SK-N-SH (cell line): Measurements from ENCODE around the gene RAI14. TPM values are rescaled to one million over a fixed set of nuclear protein-coding genes. Genes with fewer than 3 reads are reported as not detected.

Experiments used
- CTCF ChIA-PET: fragments of 300-600, 350-600 bp; formaldehyde crosslinking; extraction: SDS; loops from one replicate; lab custom pipeline; 2021; lab: Yijun Ruan, JAX
- POLR2A ChIA-PET: fragments of 350-600 bp; sonication (Branson Sonifier 250); formaldehyde crosslinking; extraction: SDS; loops from one replicate; lab custom pipeline; 2020; ENCODE audit warnings: antibody characterized with exemption, inconsistent platforms; lab: Yijun Ruan, JAX
- DNase-seq: peaks from one replicate; pipeline ENCODE4 v3.0.0; 2012
- H2AFZ ChIP-seq: fragments of 200-600 bp; sonication (generic); 2 replicates; pipeline ENCODE4 v1.8.1; 2016; ENCODE audit warnings: antibody characterized with exemption, mild to moderate bottlenecking, low read depth
- H3F3A ChIP-seq: fragments of 200-600 bp; sonication (generic); replicated peaks from 2 replicates; pipeline ENCODE3; 2016; ENCODE audit warnings: antibody characterized with exemption, mild to moderate bottlenecking; ENCODE audit not compliant: insufficient read depth
- H3K27ac ChIP-seq, 2 experiments: fragments of 200-500 bp in 1 of 2; fragments of 200-600 bp in 1 of 2; sonication (Bioruptor generic) in 1 of 2; sonication (generic), shearing (Covaris generic) in 1 of 2; 2 replicates each; pipeline versions ENCODE4 v1.5.1 to v1.6.1; 2014 to 2016; ENCODE audit warnings: low read depth in 2 of 2, inconsistent platforms in 1 of 2, low read length in 1 of 2, mild to moderate bottlenecking in 1 of 2, mixed read lengths in 1 of 2
- H3K27me3 ChIP-seq: fragments of 200-600 bp; sonication (generic), shearing (Covaris generic); 2 replicates; pipeline ENCODE4 v1.6.1; 2016; ENCODE audit warnings: mixed run types; ENCODE audit not compliant: insufficient read depth
- H3K36me3 ChIP-seq, 2 experiments: fragments of 200-500 bp in 1 of 2; fragments of 200-600 bp in 1 of 2; sonication (Bioruptor generic) in 1 of 2; sonication (generic) in 1 of 2; replicated peaks in 1 of 2; 2 replicates each; pipeline versions ENCODE3 to v1.5.1; 2014 to 2016; ENCODE audit warnings: low read length in 1 of 2, mild to moderate bottlenecking in 1 of 2; ENCODE audit not compliant: insufficient read depth in 2 of 2, control insufficient read depth in 1 of 2
- H3K4me1 ChIP-seq, 2 experiments: fragments of 200-500 bp in 1 of 2; fragments of 200-600 bp in 1 of 2; sonication (Bioruptor generic) in 1 of 2; sonication (generic), shearing (Covaris generic) in 1 of 2; 2 replicates each; pipeline versions ENCODE4 v1.5.1 to v1.6.1; 2014 to 2016; ENCODE audit warnings: low read depth in 1 of 2, low read length in 1 of 2, mixed run types in 1 of 2; ENCODE audit not compliant: insufficient read depth in 2 of 2, control insufficient read depth in 1 of 2
- H3K4me2 ChIP-seq: fragments of 200-600 bp; sonication (generic), shearing (Covaris generic); 2 replicates; pipeline ENCODE4 v1.6.1; 2017; ENCODE audit warnings: mixed run types
- H3K4me3 ChIP-seq, 2 experiments: fragments of 200-500 bp in 1 of 2; fragments of 200-600 bp in 1 of 2; sonication (Bioruptor generic) in 1 of 2; sonication (generic), shearing (Covaris generic) in 1 of 2; 2 replicates each; pipeline versions ENCODE4 v1.5.1 to v1.8.1; 2014 to 2016; ENCODE audit warnings: low read depth in 2 of 2, inconsistent platforms in 1 of 2, low read length in 1 of 2, mild to moderate bottlenecking in 1 of 2, mixed read lengths in 1 of 2, moderate library complexity in 1 of 2
- H3K79me2 ChIP-seq: fragments of 200-600 bp; sonication (generic); 2 replicates; pipeline ENCODE4 v1.8.1; 2017; ENCODE audit warnings: mild to moderate bottlenecking; ENCODE audit not compliant: insufficient read depth
- H3K9ac ChIP-seq: fragments of 200-600 bp; sonication (generic); 2 replicates; pipeline ENCODE4 v1.6.1; 2017; ENCODE audit warnings: mixed run types
- H3K9me2 ChIP-seq: fragments of 200-600 bp; sonication (generic); 2 replicates; pipeline ENCODE4 v1.6.1; 2017; ENCODE audit warnings: mixed run types
- H3K9me3 ChIP-seq: fragments of 200-600 bp; sonication (generic); 2 replicates; pipeline ENCODE4 v1.6.1; 2017; ENCODE audit warnings: mixed run types, mild to moderate bottlenecking, moderate library complexity
- H4K20me1 ChIP-seq: fragments of 200-600 bp; sonication (generic); 2 replicates; pipeline ENCODE4 v1.6.1; 2017; ENCODE audit warnings: mild to moderate bottlenecking, mixed run types; ENCODE audit not compliant: insufficient read depth
- EP300 ChIP-seq, 2 experiments: IDR thresholded peaks; 2 replicates each; pipeline versions ENCODE4 v1.4.0 to v1.6.1; 2012; ENCODE audit warnings: borderline replicate concordance in 1 of 2, low read depth in 1 of 2, low read length in 1 of 2
- EZH2phosphoT487 ChIP-seq: fragments of 200-600 bp; sonication (generic); IDR thresholded peaks from 2 replicates; pipeline ENCODE4 v1.6.1; 2017; ENCODE audit warnings: low read depth, mixed run types, mild to moderate bottlenecking, antibody characterized with exemption, moderate library complexity, borderline replicate concordance
- FOSL2 ChIP-seq: IDR thresholded peaks from 2 replicates; pipeline ENCODE4 v1.4.0; 2012; ENCODE audit warnings: low read depth, mild to moderate bottlenecking, moderate library complexity, borderline replicate concordance
- FOXM1 ChIP-seq: IDR thresholded peaks from 2 replicates; pipeline ENCODE4 v1.4.0; 2012; ENCODE audit warnings: low read depth, mild to moderate bottlenecking
- GATA2 ChIP-seq: sonication (generic); formaldehyde crosslinking; IDR thresholded peaks from 2 replicates; pipeline ENCODE4 v1.5.0; 2020; ENCODE audit warnings: mild to moderate bottlenecking, missing genetic modification reagents
- JUND ChIP-seq: IDR thresholded peaks from 2 replicates; pipeline ENCODE4 v1.4.0; 2012
- MEF2A ChIP-seq: IDR thresholded peaks from 2 replicates; pipeline ENCODE4 v1.4.0; 2012; ENCODE audit warnings: low read depth, borderline replicate concordance
- MXI1 ChIP-seq: IDR thresholded peaks from 2 replicates; pipeline ENCODE4 v1.6.1; 2012; ENCODE audit warnings: mild to moderate bottlenecking, low read depth, low read length, improper control_type of control experiment
- NFIC ChIP-seq: IDR thresholded peaks from 2 replicates; pipeline ENCODE4 v1.4.0; 2012; ENCODE audit warnings: borderline replicate concordance
- PBX3 ChIP-seq: IDR thresholded peaks from 2 replicates; pipeline ENCODE4; 2012
- POLR2AphosphoS5 ChIP-seq: IDR thresholded peaks from 2 replicates; pipeline ENCODE4 v1.6.1; 2012; ENCODE audit warnings: low read depth, low read length
- RAD21 ChIP-seq: IDR thresholded peaks from 2 replicates; pipeline ENCODE4 v1.6.1; 2012; ENCODE audit warnings: mild to moderate bottlenecking, low read length
- RFX5 ChIP-seq: IDR thresholded peaks from 2 replicates; pipeline ENCODE4 v1.6.1; 2012; ENCODE audit warnings: mild to moderate bottlenecking, improper control_type of control experiment, low read length
- SMC3 ChIP-seq: IDR thresholded peaks from 2 replicates; pipeline ENCODE4 v1.6.1; 2012; ENCODE audit warnings: low read depth, low read length, improper control_type of control experiment
- TCF12 ChIP-seq: IDR thresholded peaks from 2 replicates; pipeline ENCODE4 v1.4.0; 2012
- WGBS: methylation state at CpG from one replicate; pipeline ENCODE4 v1.1.6; 2017; ENCODE audit warnings: low lambda C conversion rate; 5-methylcytosine and 5-hydroxymethylcytosine counted together
- polyA plus RNA-seq, 3 experiments: library from polyadenylated mRNA; depleted of rRNA; stranded (reverse); fragments of >200 nt; gene quantifications; 2 replicates each; pipeline ENCODE4 v1.2.3, GENCODE V29; 2012
- TF ChIP-seq, protein P1 (sequence below): fragments of 200-600 bp; sonication (generic); IDR thresholded peaks from 2 replicates; pipeline ENCODE4 v1.6.1; 2017; ENCODE audit warnings: antibody characterized with exemption, mild to moderate bottlenecking, moderate library complexity

RAI14 gene
- polyA plus RNA-seq, 1 of the 3 experiments (the other 2 are of a cell fraction), result 53.2 TPM

- Histone ChIP-seq H3K4me3 (no peak overlapping the region; a peak in 1 of 4 replicates), H3K9me2 (no peaks in the 10 kb centered on the region), H3K27me3 (no peaks in the 10 kb centered on the region), H3K36me3 (peaks cover 11 to 29% of the 10 kb centered on the region in 2 experiments)
- 48% methylated on average over 1 of the region's 1 CpG for WGBS
- TF ChIP-seq FOXM1, result no peak
- peak; percentile 35; the same call in 1 of the 2 replicates for TF ChIP-seq MEF2A
- TF ChIP-seq PBX3, result 0 out of 2 replicates have a peak, but pooled peaks have one; percentile 8
- TF ChIP-seq, all 33 proteins: peak for 2
- H3K27ac ChIP-seq, result peak overlapping the region in 1 of 2 experiments; percentile 94; a peak in 2 of 4 replicates
- no peak for DNase-seq
- H3K79me2 ChIP-seq, result peaks cover 93% of the 10 kb centered on the region
- H3F3A ChIP-seq, result peaks cover 42% of the 10 kb centered on the region
- no peak overlapping the region for H2AFZ ChIP-seq
- peak overlapping the region; percentile 55; the same call in 1 of the 2 replicates for H3K9ac ChIP-seq
- ChIA-PET POLR2A (no interaction called here), CTCF (interaction anchor here (2.2 kb wide), 1 partner anchor 14 kb away, joined by 6 read pairs; no protein-coding TSS in a partner anchor)
- peak overlapping the region; percentile 64 for H3K4me2 ChIP-seq
- H3K9me3 ChIP-seq, result no peaks in the 10 kb centered on the region
- H4K20me1 ChIP-seq, result peaks cover 29% of the 10 kb centered on the region
- peaks cover 0 to 43% of the 10 kb centered on the region in 2 experiments for H3K4me1 ChIP-seq
Measured at GRCh38 chr5:34685485-34686165, 29.5 kb downstream of the RAI14 start.

GRCh38 chr5:34686762-34687268 lies 30.7 kb downstream of the RAI14 start:
- ChIA-PET CTCF (no interaction called here), POLR2A (no interaction called here)
- H3K9me2 ChIP-seq, result no peaks in the 10 kb centered on the region
- H3K9ac ChIP-seq, result peak overlapping the region; percentile 55; the same call in 1 of the 2 replicates
- peak overlapping the region; percentile 51; the same call in 1 of the 2 replicates for H3K4me2 ChIP-seq
- H3K36me3 ChIP-seq, result peaks cover 14 to 24% of the 10 kb centered on the region in 2 experiments
- H4K20me1 ChIP-seq, result peaks cover 29% of the 10 kb centered on the region; the same call in 1 of the 2 replicates
- peaks cover 0 to 43% of the 10 kb centered on the region in 2 experiments for H3K4me1 ChIP-seq
- H3K27me3 ChIP-seq, result no peaks in the 10 kb centered on the region
- H3F3A ChIP-seq, result peaks cover 42% of the 10 kb centered on the region
- peak overlapping the region; percentile 68 to 94; a peak in 3 of 4 replicates for H3K27ac ChIP-seq
- WGBS, result 8% methylated on average over 7 of the region's 7 CpGs
- DNase-seq, result no peak
- no peaks in the 10 kb centered on the region for H3K9me3 ChIP-seq
- TF ChIP-seq, protein P1, sequence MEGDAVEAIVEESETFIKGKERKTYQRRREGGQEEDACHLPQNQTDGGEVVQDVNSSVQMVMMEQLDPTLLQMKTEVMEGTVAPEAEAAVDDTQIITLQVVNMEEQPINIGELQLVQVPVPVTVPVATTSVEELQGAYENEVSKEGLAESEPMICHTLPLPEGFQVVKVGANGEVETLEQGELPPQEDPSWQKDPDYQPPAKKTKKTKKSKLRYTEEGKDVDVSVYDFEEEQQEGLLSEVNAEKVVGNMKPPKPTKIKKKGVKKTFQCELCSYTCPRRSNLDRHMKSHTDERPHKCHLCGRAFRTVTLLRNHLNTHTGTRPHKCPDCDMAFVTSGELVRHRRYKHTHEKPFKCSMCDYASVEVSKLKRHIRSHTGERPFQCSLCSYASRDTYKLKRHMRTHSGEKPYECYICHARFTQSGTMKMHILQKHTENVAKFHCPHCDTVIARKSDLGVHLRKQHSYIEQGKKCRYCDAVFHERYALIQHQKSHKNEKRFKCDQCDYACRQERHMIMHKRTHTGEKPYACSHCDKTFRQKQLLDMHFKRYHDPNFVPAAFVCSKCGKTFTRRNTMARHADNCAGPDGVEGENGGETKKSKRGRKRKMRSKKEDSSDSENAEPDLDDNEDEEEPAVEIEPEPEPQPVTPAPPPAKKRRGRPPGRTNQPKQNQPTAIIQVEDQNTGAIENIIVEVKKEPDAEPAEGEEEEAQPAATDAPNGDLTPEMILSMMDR, result peak; percentile 24; the same call in 1 of the 2 replicates
- peak; percentile 89 for TF ChIP-seq FOSL2
- no peak for TF ChIP-seq EZH2phosphoT487
- TF ChIP-seq RFX5, result no peak
- TF ChIP-seq SMC3, result 0 out of 2 replicates have a peak, but pooled peaks have one; percentile 7
- 0 out of 2 replicates have a peak, but pooled peaks have one; percentile 5 for TF ChIP-seq RAD21
- TF ChIP-seq TCF12, result peak; percentile 43
- peak; percentile 8; the same call in 1 of the 2 replicates for TF ChIP-seq NFIC
- no peak for TF ChIP-seq MXI1
- TF ChIP-seq EP300 (IDR thresholded peaks at IDR 0.05; ENCODE audit: borderline replicate concordance in 1 of 2, low read depth in 1 of 2, low read length in 1 of 2), result peak in 1 of 2 experiments; percentile 35; a peak in 1 of 4 replicates
- peak; percentile 77 for TF ChIP-seq PBX3
- peak; percentile 83 for TF ChIP-seq JUND
- TF ChIP-seq POLR2AphosphoS5, result 0 out of 2 replicates have a peak, but pooled peaks have one; percentile 2
- TF ChIP-seq GATA2 (CRISPR knock-in tag), result no peak
- no peak overlapping the region for H3K4me3 ChIP-seq
- no peak overlapping the region for H2AFZ ChIP-seq
- peaks cover 93% of the 10 kb centered on the region for H3K79me2 ChIP-seq
